ENCODE results near the gene PPP1CA. TPM values are rescaled to one million over a fixed set of nuclear protein-coding genes. Genes with fewer than 3 reads are reported as not detected.

The PPP1CA gene
- total and polyA plus RNA-seq, 8 donors, result 108 to 173 (median 140) TPM

- Histone ChIP-seq H3K27me3 (no peaks in the 10 kb centered on the region), H3K4me1 (peaks cover 23 to 34% of the 10 kb centered on the region in 2 donors), H3K9me3 (no peaks in the 10 kb centered on the region), H3K27ac (peak overlapping the region in 1 of 2 donors; percentile 3), H3K36me3 (no peaks in the 10 kb centered on the region), H3K4me3 (no peak overlapping the region)
- DNase-seq (no peak), ATAC-seq (no peak)
- no peak for TF ChIP-seq CTCF (IDR thresholded peaks at IDR 0.05)
- intact Hi-C loops (cut with DNase I), result no loop called here
Measured at GRCh38 chr11:67349036-67349435, 52.6 kb downstream of the PPP1CA start.

Other genes with a start within 250 kb of the PPP1CA start
- 100 to 1,000 TPM in 1 of 2 donors, 10 to 100 TPM in 1; 55.2 to 118 TPM for gene GRK2, start 135.4 kb downstream of the PPP1CA start, total RNA-seq
- 10 to 100 TPM; 56.9 to 79.9 (median 59.4) TPM for gene GRK2, start 135.4 kb downstream of the PPP1CA start, polyA plus RNA-seq (ENCODE audit: insufficient read length in 6 of 6)
- 10 to 100 TPM; 48.0 to 81.2 TPM for gene ANKRD13D, start 112.6 kb downstream of the PPP1CA start, total RNA-seq
- gene ANKRD13D, start 112.6 kb downstream of the PPP1CA start, polyA plus RNA-seq (ENCODE audit: insufficient read length in 6 of 6), result 10 to 100 TPM; 34.5 to 61.0 (median 49.6) TPM
- 10 to 100 TPM; 28.7 to 44.9 TPM for gene SSH3, start 98.3 kb downstream of the PPP1CA start, total RNA-seq
- 10 to 100 TPM; 23.0 to 34.5 (median 28.3) TPM for gene SSH3, start 98.3 kb downstream of the PPP1CA start, polyA plus RNA-seq (ENCODE audit: insufficient read length in 6 of 6)
- 10 to 100 TPM; 67.7 to 77.3 TPM for gene POLD4, start 48.3 kb downstream of the PPP1CA start, total RNA-seq
- 10 to 100 TPM; 26.7 to 35.1 (median 32.5) TPM for gene POLD4, start 48.3 kb downstream of the PPP1CA start, polyA plus RNA-seq (ENCODE audit: insufficient read length in 6 of 6)
- 1 to 10 TPM; 7.3 to 9.2 TPM for gene CLCF1, start 28.3 kb downstream of the PPP1CA start, total RNA-seq
- gene CLCF1, start 28.3 kb downstream of the PPP1CA start, polyA plus RNA-seq (ENCODE audit: insufficient read length in 6 of 6), result 10 to 100 TPM; 10.9 to 15.3 (median 12.3) TPM
- 10 to 100 TPM; 18.4 to 21.5 TPM for gene RAD9A, start 9.9 kb downstream of the PPP1CA start, total RNA-seq
- 10 to 100 TPM; 22.9 to 31.3 (median 24.5) TPM for gene RAD9A, start 9.9 kb downstream of the PPP1CA start, polyA plus RNA-seq (ENCODE audit: insufficient read length in 6 of 6)
- gene TBC1D10C, start 2.2 kb upstream of the PPP1CA start, total RNA-seq, result 10 to 100 TPM in 1 of 2 donors, 1 to 10 TPM in 1; 8.0 to 15.5 TPM
- gene TBC1D10C, start 2.2 kb upstream of the PPP1CA start, polyA plus RNA-seq (ENCODE audit: insufficient read length in 6 of 6), result 1 to 10 TPM; 4.2 to 6.5 (median 5.1) TPM
- gene CARNS1, start 13.8 kb upstream of the PPP1CA start, total RNA-seq, result 1 to 10 TPM in 1 of 2 donors, under 1 TPM in 1; 0.71 to 1.2 TPM
- gene CARNS1, start 13.8 kb upstream of the PPP1CA start, polyA plus RNA-seq (ENCODE audit: insufficient read length in 6 of 6), result 1 to 10 TPM; 2.9 to 5.6 (median 4.1) TPM
- gene RPS6KB2, start 26.6 kb upstream of the PPP1CA start, total RNA-seq, result 10 to 100 TPM; 37.7 to 44.1 TPM
- 10 to 100 TPM; 39.6 to 47.0 (median 42.0) TPM for gene RPS6KB2, start 26.6 kb upstream of the PPP1CA start, polyA plus RNA-seq (ENCODE audit: insufficient read length in 6 of 6)
- 10 to 100 TPM in 1 of 2 donors, 1 to 10 TPM in 1; 5.4 to 12.5 TPM for gene PTPRCAP, start 35.8 kb upstream of the PPP1CA start, total RNA-seq
- gene PTPRCAP, start 35.8 kb upstream of the PPP1CA start, polyA plus RNA-seq (ENCODE audit: insufficient read length in 6 of 6), result 1 to 10 TPM; 1.6 to 3.0 (median 2.2) TPM
- 100 to 1,000 TPM; 111 to 119 TPM for gene CORO1B, start 41.6 kb upstream of the PPP1CA start, total RNA-seq
- gene CORO1B, start 41.6 kb upstream of the PPP1CA start, polyA plus RNA-seq (ENCODE audit: insufficient read length in 6 of 6), result 10 to 100 TPM; 43.5 to 61.1 (median 50.4) TPM
- gene GPR152, start 50.9 kb upstream of the PPP1CA start, total RNA-seq, result not detected
- not detected for gene GPR152, start 50.9 kb upstream of the PPP1CA start, polyA plus RNA-seq (ENCODE audit: insufficient read length in 6 of 6)
- 1 to 10 TPM; 2.0 to 2.7 TPM for gene CABP4, start 53.5 kb upstream of the PPP1CA start, total RNA-seq
- 1 to 10 TPM; 1.4 to 2.8 (median 2.2) TPM for gene CABP4, start 53.5 kb upstream of the PPP1CA start, polyA plus RNA-seq (ENCODE audit: insufficient read length in 6 of 6)
- 10 to 100 TPM; 45.9 to 51.8 TPM for gene TMEM134, start 67.4 kb upstream of the PPP1CA start, total RNA-seq
- gene TMEM134, start 67.4 kb upstream of the PPP1CA start, polyA plus RNA-seq (ENCODE audit: insufficient read length in 6 of 6), result 10 to 100 TPM; 33.4 to 51.8 (median 43.3) TPM
- gene AIP, start 81.2 kb upstream of the PPP1CA start, total RNA-seq, result 10 to 100 TPM; 61.7 to 68.2 TPM
- 10 to 100 TPM; 55.7 to 62.5 (median 60.4) TPM for gene AIP, start 81.2 kb upstream of the PPP1CA start, polyA plus RNA-seq (ENCODE audit: insufficient read length in 6 of 6)
- 10 to 100 TPM; 51.6 to 55.5 TPM for gene PITPNM1, start 103.5 kb upstream of the PPP1CA start, total RNA-seq
- gene PITPNM1, start 103.5 kb upstream of the PPP1CA start, polyA plus RNA-seq (ENCODE audit: insufficient read length in 6 of 6), result 10 to 100 TPM; 15.5 to 36.3 (median 20.5) TPM
- 10 to 100 TPM; 82.2 to 92.8 TPM for gene CDK2AP2, start 106.3 kb upstream of the PPP1CA start, total RNA-seq
- 10 to 100 TPM; 25.8 to 40.0 (median 29.2) TPM for gene CDK2AP2, start 106.3 kb upstream of the PPP1CA start, polyA plus RNA-seq (ENCODE audit: insufficient read length in 6 of 6)
- not detected for gene CABP2, start 121.6 kb upstream of the PPP1CA start, total RNA-seq
- gene CABP2, start 121.6 kb upstream of the PPP1CA start, polyA plus RNA-seq (ENCODE audit: insufficient read length in 6 of 6), result not detected
- 1,000 to 10,000 TPM in 1 of 2 donors, 100 to 1,000 TPM in 1; 790 to 1,058 TPM for gene GSTP1, start 182.0 kb upstream of the PPP1CA start, total RNA-seq
- gene GSTP1, start 182.0 kb upstream of the PPP1CA start, polyA plus RNA-seq (ENCODE audit: insufficient read length in 6 of 6), result 100 to 1,000 TPM; 651 to 768 (median 717) TPM
- 100 to 1,000 TPM; 136 to 155 TPM for gene NDUFV1, start 205.1 kb upstream of the PPP1CA start, total RNA-seq
- 100 to 1,000 TPM; 155 to 204 (median 170) TPM for gene NDUFV1, start 205.1 kb upstream of the PPP1CA start, polyA plus RNA-seq (ENCODE audit: insufficient read length in 6 of 6)
- 10 to 100 TPM; 10.7 to 18.1 TPM for gene NUDT8, start 228.1 kb upstream of the PPP1CA start, total RNA-seq
- gene NUDT8, start 228.1 kb upstream of the PPP1CA start, polyA plus RNA-seq (ENCODE audit: insufficient read length in 6 of 6), result 1 to 10 TPM; 3.8 to 5.8 (median 5.0) TPM
- not detected for gene TBX10, start 237.9 kb upstream of the PPP1CA start, total RNA-seq
- gene TBX10, start 237.9 kb upstream of the PPP1CA start, polyA plus RNA-seq (ENCODE audit: insufficient read length in 6 of 6), result under 1 TPM in 1 of 6 donors, not detected in 5; 0.18 TPM
- gene ACY3, start 248.9 kb upstream of the PPP1CA start, total RNA-seq, result under 1 TPM; 0.29 to 0.61 TPM
- gene ACY3, start 248.9 kb upstream of the PPP1CA start, polyA plus RNA-seq (ENCODE audit: insufficient read length in 6 of 6), result under 1 TPM; 0.23 to 0.74 (median 0.57) TPM

Data from left lung (tissue), 10 donors.